ENCODE measurements around the gene IRF4.

The IRF4 gene

DNA sequence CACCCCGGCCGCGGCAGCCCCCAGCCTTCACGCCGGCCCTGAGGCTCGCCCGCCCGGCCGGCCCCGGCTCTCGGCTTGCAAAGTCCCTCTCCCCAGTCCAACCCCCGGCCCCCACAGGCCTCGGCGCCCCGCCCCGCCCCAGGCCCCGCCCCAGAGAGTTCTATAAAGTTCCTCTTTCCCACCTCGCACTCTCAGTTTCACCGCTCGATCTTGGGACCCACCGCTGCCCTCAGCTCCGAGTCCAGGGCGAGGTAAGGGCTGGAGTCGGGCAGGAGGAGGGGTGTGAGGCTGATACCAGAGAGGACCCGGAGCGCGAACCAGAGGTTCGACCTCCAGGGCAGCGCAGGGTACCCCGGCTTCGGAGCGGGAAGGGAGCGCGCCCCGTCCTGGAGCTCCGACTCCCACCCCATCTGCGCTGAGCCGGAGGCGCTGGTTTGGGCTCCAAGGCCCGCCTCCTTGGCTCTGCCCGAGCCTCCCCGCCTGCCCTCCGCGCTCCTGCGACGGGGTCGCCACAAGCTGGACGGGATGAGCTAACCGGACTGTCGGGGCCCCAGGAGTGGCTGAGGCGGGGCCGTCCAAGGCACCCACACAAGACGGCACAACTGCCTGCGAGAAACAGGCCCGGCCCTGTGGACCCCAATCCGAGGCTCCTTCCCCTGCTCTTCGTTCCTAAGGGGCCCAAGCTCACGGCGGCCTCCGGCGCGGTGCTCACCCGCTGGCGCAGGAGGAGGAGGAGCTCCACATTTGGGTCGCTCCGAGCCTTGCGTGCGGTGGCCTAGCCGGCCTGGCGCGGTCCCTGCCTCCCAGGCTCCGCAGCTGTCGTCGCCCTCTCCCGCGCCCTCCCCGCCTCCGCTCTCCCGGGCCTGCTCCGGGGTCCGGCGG is at the start of gene IRF4:
IRF4 (plus strand) TSS at position 194 of the 882 bp plus-strand sequence. CDS start 1,401 bp downstream, outside the sequence.
- Histone ChIP-seq H3K27ac (ENCODE audit: low read depth, low read length) (no peak within 1 kb of the TSS), H3K27me3 (ENCODE audit: control insufficient read depth, insufficient read depth, low read length) (peaks cover 18% of the 10 kb centered on the region), H3K9ac (ENCODE audit: low read length) (no peak within 1 kb of the TSS), H3K4me3 (ENCODE audit: low read length) (peak within 1 kb of the TSS; percentile 65), H3K36me3 (ENCODE audit: control insufficient read depth, insufficient read depth, low read length) (no peaks in the 10 kb centered on the region), H3K4me1 (ENCODE audit: control insufficient read depth, insufficient read depth, low read length) (no peaks in the 10 kb centered on the region)

DNA sequence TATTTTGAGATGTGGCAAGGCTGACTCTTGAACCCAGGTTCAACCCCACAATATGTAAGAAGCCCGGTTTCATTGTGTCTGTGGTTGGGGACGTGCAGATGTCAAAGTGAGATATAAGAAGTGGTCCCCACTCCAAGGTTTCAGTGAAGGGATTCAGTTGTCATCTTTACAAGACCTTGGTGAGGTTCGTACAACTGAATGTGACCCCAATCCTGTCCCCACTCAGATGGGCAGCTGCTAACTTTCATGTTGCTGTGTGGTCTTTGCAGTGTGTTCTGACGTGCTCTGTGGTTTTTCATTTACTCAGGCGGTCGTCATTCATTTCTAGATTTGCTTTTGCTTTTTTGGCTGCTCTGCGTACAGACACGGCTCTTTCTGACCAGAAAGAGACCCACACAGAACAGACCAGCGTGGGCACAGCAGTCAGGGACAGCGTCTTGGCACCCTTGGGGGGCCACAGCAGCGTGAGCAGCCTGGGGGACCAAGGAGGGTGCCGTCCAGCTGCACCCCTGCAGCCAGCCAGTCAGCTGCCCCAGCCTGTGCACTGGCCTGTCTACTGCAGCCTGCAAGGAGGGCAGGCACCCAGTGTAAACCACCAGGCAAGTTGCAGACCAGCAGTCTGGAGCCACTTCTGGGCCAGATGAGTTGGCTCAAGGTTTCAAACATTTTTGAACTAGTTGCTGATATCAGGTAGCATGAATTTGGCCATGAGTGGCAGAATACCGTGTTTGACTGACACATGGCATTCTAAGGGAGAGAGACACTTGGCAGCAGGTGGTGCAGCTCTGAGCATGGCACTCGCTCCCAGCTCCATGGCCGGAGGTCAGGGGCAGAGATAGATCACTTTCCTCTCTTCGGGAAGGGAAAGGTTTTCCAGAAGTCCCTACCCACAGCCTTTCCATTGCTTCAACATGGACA is 49.4 kb upstream of the IRF4 start:
- Histone ChIP-seq H3K4me3 (ENCODE audit: low read length) (no peak overlapping the region), H3K27me3 (ENCODE audit: control insufficient read depth, insufficient read depth, low read length) (no peaks in the 10 kb centered on the region), H3K36me3 (ENCODE audit: control insufficient read depth, insufficient read depth, low read length) (peaks cover 3% of the 10 kb centered on the region), H3K9ac (ENCODE audit: low read length) (no peak overlapping the region), H3K4me1 (ENCODE audit: control insufficient read depth, insufficient read depth, low read length) (peaks cover 3% of the 10 kb centered on the region), H3K27ac (ENCODE audit: low read depth, low read length) (no peak overlapping the region)

DNA sequence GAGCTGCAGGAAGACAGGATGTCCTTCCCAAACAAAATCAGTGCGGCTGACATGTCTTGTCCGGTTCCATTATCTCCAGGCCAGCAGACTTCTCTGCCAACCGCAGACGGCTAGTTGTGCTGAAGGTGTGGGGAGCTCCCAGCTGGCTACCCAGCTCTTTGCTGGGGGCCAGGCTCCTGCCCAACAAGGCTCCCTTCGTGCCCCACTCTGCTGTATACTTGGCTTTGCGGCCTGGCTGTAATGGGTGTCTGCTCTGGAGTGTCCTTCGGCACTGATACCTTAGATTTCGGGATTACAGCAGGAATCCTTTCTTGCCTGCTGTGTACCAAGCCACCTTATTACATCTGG is 48.7 kb upstream of the IRF4 start:
- Histone ChIP-seq H3K4me1 (ENCODE audit: control insufficient read depth, insufficient read depth, low read length) (peaks cover 3% of the 10 kb centered on the region), H3K27ac (ENCODE audit: low read depth, low read length) (no peak overlapping the region), H3K36me3 (ENCODE audit: control insufficient read depth, insufficient read depth, low read length) (peaks cover 9% of the 10 kb centered on the region), H3K4me3 (ENCODE audit: low read length) (no peak overlapping the region), H3K27me3 (ENCODE audit: control insufficient read depth, insufficient read depth, low read length) (no peaks in the 10 kb centered on the region), H3K9ac (ENCODE audit: low read length) (no peak overlapping the region)

DNA sequence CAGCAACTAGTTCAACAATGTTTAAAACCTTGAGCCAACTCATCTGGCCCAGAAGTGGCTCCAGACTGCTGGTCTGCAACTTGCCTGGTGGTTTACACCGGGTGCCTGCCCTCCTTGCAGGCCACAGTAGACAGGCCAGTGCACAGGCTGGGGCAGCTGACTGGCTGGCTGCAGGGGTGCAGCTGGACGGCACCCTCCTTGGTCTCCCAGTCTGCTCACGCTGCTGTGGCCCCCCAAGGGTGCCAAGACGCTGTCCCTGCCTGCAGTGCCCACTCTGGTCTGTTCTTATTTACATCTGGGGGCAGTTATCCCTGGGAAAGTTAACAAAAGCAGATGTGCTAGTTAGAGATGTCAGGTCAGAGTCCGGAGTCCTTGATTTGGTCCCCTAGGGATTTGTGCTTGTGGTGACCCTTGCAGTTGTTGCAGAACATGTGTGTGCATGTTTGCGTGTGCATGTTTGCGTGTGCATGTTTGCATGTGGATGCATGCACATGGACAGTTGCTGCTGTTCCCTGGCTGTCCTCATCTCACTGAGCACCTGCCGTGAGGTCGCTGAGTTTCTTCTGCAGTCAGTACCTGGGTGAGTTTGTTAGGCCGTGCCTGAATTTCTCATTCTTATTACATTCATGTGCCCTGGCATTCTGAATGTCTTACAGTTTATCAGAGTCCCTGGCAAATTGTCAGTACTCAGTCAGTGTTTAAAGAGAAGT is 48.2 kb upstream of the IRF4 start:
- H3K4me1 ChIP-seq (ENCODE audit: control insufficient read depth, insufficient read depth, low read length): peaks cover 3% of the 10 kb centered on the region
- no peak overlapping the region for H3K27ac ChIP-seq (ENCODE audit: low read depth, low read length)
- H3K9ac ChIP-seq (ENCODE audit: low read length): no peak overlapping the region
- H3K27me3 ChIP-seq (ENCODE audit: control insufficient read depth, insufficient read depth, low read length): no peaks in the 10 kb centered on the region
- H3K36me3 ChIP-seq (ENCODE audit: control insufficient read depth, insufficient read depth, low read length): peaks cover 15% of the 10 kb centered on the region
- no peak overlapping the region for H3K4me3 ChIP-seq (ENCODE audit: low read length)

DNA sequence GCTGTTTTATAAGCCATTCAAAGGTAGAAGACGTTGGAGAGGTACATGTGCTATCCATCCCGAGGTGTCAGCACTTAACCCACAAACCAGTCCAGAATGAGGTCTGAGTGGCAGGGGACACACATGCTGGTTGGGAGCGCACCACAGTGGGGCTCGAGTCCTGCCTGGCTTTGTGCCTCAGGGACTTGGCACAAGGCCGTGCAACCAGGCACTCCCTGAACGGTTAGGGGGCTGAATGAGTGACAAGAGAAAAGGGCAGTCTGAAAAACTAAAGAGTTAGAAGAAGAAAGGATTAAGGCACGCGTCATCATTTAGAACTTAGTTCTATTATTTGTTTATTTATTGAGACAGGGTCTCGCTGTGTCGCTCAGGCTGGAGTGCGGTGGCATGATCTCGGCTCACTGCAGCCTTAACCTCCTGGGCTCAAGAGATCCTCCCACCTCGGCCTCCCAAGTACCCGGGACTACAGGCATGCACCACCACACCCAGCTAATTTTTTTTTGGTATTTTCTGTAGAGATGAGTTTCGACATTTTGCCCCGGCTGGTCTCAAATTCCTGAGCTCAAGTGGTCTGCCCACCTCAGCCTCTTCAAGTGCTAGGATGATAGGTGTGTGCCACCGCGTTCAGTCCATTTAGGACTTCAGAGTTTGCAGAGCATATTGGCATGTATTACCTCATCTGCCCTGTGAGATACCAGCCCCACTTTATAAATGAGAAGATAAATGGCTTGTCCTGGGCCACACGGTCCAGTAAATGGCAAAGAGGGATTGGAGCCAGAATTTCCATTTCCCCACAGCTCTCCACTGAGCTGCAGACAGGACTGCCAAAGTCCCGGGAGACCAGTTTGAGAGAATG is 47.4 kb upstream of the IRF4 start:
- Histone ChIP-seq H3K36me3 (ENCODE audit: control insufficient read depth, insufficient read depth, low read length) (peaks cover 23% of the 10 kb centered on the region), H3K27me3 (ENCODE audit: control insufficient read depth, insufficient read depth, low read length) (no peaks in the 10 kb centered on the region), H3K27ac (ENCODE audit: low read depth, low read length) (no peak overlapping the region), H3K4me3 (ENCODE audit: low read length) (no peak overlapping the region), H3K9ac (ENCODE audit: low read length) (no peak overlapping the region), H3K4me1 (ENCODE audit: control insufficient read depth, insufficient read depth, low read length) (peaks cover 3% of the 10 kb centered on the region)

DNA sequence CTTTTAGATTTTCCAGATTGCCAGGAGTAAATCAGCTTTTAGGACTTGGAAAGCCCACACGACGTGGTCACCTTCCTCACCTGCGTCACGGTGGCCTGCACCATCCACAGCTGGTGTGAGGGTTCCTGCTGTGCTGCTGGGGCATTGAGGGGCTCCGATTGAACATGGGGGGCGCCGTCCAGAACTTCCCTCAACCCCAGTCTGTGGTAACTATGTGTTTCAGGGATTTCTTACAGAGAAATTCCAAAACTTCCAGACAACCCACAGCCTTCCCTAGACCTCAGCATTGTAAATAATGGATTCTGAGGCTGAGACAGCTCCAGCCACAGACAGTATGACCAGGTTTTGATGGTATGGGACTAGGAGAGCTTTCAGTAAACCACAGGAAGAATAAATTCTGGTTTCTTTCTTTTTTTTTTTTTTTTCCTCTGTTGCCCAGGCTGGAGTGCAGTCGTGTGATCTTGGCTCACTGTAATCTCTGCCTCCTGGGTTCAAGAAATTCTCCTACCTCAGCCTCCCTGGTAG is 46.7 kb upstream of the IRF4 start:
- Histone ChIP-seq H3K27ac (ENCODE audit: low read depth, low read length) (no peak overlapping the region), H3K27me3 (ENCODE audit: control insufficient read depth, insufficient read depth, low read length) (no peaks in the 10 kb centered on the region), H3K4me1 (ENCODE audit: control insufficient read depth, insufficient read depth, low read length) (peaks cover 3% of the 10 kb centered on the region), H3K36me3 (ENCODE audit: control insufficient read depth, insufficient read depth, low read length) (peaks cover 26% of the 10 kb centered on the region), H3K4me3 (ENCODE audit: low read length) (no peak overlapping the region), H3K9ac (ENCODE audit: low read length) (no peak overlapping the region)

DNA sequence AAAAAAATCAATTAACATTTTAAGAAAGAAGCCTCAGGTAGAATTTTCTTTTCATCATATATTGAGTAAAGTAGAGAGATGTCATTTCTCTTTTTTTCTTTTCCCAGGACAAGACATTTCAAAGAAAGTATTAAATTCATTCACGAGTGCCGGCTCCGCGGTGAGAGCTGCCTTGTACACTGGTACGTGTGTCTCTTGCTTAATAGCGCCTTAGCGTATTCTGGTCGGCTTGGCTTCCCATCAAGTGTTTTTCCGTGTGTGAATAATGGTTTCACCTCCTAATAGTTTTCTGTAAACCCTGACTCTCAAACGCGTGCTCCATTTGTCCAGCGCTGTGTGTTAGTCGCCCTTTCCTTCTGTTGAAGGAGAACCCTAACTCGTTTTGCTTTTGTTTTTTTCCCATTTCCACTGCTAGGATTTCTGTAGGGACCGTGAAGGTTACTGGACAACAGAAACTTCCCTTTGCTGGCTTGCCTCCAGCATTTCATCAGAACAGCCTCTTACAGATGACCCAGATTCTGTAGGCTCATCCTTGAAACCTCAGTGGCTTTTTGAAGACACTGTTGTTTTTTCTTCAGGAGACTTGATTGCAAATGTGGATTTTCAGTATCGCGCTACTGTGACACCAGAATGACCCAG is 45.7 kb upstream of the IRF4 start:
- peaks cover 26% of the 10 kb centered on the region for H3K36me3 ChIP-seq (ENCODE audit: control insufficient read depth, insufficient read depth, low read length)
- no peak overlapping the region for H3K9ac ChIP-seq (ENCODE audit: low read length)
- H3K4me1 ChIP-seq (ENCODE audit: control insufficient read depth, insufficient read depth, low read length): peaks cover 3% of the 10 kb centered on the region
- no peaks in the 10 kb centered on the region for H3K27me3 ChIP-seq (ENCODE audit: control insufficient read depth, insufficient read depth, low read length)
- no peak overlapping the region for H3K4me3 ChIP-seq (ENCODE audit: low read length)
- no peak overlapping the region for H3K27ac ChIP-seq (ENCODE audit: low read depth, low read length)

DNA sequence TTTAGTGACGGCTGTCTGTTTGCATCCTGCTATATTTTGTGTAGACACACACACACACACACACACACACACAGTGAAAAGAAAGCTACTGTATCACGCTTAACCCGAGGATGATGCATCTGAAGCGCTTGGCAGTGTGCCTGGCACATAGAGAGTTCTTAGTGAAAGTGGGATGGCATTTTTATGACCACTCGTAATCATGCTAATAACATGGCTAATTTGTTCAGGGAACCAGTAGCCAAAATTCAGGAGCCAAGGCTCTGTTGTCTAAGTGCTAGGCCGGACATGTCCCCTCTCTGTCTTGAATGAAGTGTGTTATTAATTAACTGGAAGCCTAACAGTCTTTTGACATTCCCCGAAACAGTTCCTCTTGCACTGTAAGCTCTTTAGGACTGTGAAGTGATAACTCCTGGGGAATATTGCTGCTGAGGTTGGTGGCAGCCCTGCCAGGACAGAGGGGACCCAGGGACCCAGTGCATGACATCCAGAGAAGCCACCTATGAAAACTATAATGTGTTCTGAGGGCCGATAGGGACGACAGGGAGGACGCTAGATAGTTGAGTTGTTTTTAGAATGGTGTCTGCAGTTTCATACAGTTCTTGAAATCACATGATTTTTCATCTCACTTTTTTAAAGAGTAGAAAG is 45.0 kb upstream of the IRF4 start:
- peaks cover 3% of the 10 kb centered on the region for H3K4me1 ChIP-seq (ENCODE audit: control insufficient read depth, insufficient read depth, low read length)
- H3K9ac ChIP-seq (ENCODE audit: low read length): no peak overlapping the region
- H3K4me3 ChIP-seq (ENCODE audit: low read length): no peak overlapping the region
- H3K27ac ChIP-seq (ENCODE audit: low read depth, low read length): no peak overlapping the region
- H3K36me3 ChIP-seq (ENCODE audit: control insufficient read depth, insufficient read depth, low read length): peaks cover 26% of the 10 kb centered on the region
- no peaks in the 10 kb centered on the region for H3K27me3 ChIP-seq (ENCODE audit: control insufficient read depth, insufficient read depth, low read length)

DNA sequence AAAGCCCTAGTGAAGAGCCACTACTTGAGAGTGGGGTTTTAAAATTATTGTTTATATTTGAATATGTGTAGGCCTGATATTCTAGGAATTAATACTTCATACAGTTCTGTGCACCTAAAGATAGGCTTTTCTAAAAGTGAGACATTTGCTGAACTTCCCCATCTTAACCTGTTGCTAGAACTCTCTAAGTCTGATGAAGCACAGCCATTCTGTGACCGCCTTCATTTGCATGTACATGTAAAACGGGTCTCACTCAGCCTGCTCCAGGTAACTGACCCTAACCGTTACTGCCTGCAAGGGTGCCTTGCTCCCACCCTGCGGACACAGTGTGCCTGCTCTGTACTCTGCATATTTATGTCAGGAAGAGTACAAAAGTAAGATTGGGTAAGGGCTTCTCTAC is 44.3 kb upstream of the IRF4 start:
- Histone ChIP-seq H3K4me3 (ENCODE audit: low read length) (no peak overlapping the region), H3K4me1 (ENCODE audit: control insufficient read depth, insufficient read depth, low read length) (peaks cover 3% of the 10 kb centered on the region), H3K27me3 (ENCODE audit: control insufficient read depth, insufficient read depth, low read length) (no peaks in the 10 kb centered on the region), H3K36me3 (ENCODE audit: control insufficient read depth, insufficient read depth, low read length) (peaks cover 23% of the 10 kb centered on the region), H3K27ac (ENCODE audit: low read depth, low read length) (no peak overlapping the region), H3K9ac (ENCODE audit: low read length) (no peak overlapping the region)

DNA sequence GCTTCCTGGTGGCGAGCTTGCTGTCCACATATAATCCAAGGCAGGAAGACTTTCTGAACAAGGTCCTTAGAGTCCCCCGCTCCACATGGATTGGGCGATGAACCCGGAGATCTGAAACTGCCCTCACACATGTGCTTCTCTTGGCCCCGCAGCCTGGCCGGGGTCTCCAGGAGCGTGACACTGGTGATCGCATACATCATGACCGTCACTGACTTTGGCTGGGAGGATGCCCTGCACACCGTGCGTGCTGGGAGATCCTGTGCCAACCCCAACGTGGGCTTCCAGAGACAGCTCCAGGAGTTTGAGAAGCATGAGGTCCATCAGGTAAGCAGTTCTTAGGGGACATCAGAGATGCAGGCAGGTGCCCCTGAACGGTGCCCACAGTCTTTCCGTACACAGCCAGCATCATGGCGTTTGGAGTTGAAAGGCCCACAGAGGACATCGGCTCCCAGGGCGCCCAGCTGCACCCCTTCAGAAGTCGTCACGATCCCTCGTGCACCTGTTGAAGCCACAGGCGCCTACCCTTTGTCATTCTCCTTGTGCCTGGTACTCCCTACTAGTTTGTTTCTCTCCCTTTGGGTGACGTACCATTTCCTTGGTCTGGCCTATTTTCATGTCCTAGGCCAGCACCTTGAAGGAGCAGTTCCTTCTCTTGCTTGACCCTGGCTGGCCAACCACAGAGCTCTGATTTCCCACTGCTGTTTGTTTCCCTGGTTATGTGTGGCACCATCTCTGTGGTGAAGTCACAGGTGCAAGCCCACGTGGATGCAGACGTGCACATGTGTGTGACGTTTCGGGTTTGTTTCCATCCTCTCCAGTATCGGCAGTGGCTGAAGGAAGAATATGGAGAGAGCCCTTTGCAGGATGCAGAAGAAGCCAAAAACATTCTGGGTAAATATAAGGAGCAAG is 43.3 kb upstream of the IRF4 start:
- peaks cover 23% of the 10 kb centered on the region for H3K36me3 ChIP-seq (ENCODE audit: control insufficient read depth, insufficient read depth, low read length)
- H3K4me3 ChIP-seq (ENCODE audit: low read length): no peak overlapping the region
- H3K9ac ChIP-seq (ENCODE audit: low read length): no peak overlapping the region
- no peak overlapping the region for H3K27ac ChIP-seq (ENCODE audit: low read depth, low read length)
- H3K4me1 ChIP-seq (ENCODE audit: control insufficient read depth, insufficient read depth, low read length): peaks cover 3% of the 10 kb centered on the region
- H3K27me3 ChIP-seq (ENCODE audit: control insufficient read depth, insufficient read depth, low read length): no peaks in the 10 kb centered on the region

Data from rectal smooth muscle tissue (tissue), 1 donor.